Frontal cortex (tissue), 4 donors: Measurements from ENCODE around the gene VPS11. TPM values are rescaled to one million over a fixed set of nuclear protein-coding genes. Genes with fewer than 3 reads are reported as not detected.
A peak's percentile ranks its signal among the peaks of the same experiment; 100 is the strongest.
"Not testable (repeated sequence)": the region's sequence is repeated elsewhere in the genome, so short reads cannot be mapped to it uniquely, and the experiment has no call there.

Source experiments
- DNase-seq, 2 donors: peaks; one replicate each; pipeline ENCODE4 v3.0.0; 2012; ENCODE audit warnings: low spot score in 2 of 2
- FAIRE-seq: peaks from 2 replicates; lab custom pipeline; 2012; peaks lifted over from hg19 to GRCh38; lab: Jason Lieb, UNC
- total RNA-seq: library from RNA; depleted of rRNA; stranded (reverse); fragments of >200 nt; gene quantifications from one replicate; pipeline ENCODE4 v1.2.3, GENCODE V29; 2014
- donor health status: control.
- donor health status: control.
- donor health status: control.

VPS11 gene
- total RNA-seq, 1 donor from 2014 or later: 26.1 TPM

DNA sequence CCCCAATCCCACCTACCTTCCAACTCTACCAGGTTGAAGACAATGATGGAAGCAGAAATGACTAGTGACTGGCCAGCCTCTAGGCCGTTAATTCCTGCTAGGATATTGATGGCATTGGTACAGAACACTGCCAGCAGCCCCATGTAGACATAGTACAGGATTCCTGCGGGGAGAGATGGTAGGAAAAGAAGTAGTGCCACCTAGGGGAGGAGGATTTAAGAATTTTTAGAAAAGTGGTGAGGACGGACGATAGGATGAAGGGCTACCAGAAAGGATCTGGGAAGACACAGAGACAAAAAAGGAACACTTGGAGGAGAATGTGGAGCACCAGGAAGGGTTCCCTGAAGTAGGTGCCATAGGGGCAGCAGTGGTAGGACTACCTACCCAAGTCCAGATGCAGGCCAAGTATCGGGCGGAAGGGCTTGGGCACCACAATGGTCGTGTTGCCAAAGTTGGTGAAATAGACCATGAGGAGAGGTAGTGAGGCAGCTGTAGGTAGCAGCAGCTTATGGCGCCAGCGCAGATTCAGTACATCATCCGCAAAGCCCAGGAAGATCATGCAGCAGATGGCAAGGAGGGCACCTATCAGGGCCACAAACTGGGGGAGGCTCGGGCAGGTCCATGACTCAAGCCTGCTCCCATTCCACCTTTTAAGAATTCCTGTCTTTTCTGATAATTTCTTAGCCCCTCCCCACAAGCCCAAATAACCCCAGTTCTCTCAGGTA, 32.8 kb downstream of the VPS11 start:
- FAIRE-seq (no peak), DNase-seq (no peak)

DNA sequence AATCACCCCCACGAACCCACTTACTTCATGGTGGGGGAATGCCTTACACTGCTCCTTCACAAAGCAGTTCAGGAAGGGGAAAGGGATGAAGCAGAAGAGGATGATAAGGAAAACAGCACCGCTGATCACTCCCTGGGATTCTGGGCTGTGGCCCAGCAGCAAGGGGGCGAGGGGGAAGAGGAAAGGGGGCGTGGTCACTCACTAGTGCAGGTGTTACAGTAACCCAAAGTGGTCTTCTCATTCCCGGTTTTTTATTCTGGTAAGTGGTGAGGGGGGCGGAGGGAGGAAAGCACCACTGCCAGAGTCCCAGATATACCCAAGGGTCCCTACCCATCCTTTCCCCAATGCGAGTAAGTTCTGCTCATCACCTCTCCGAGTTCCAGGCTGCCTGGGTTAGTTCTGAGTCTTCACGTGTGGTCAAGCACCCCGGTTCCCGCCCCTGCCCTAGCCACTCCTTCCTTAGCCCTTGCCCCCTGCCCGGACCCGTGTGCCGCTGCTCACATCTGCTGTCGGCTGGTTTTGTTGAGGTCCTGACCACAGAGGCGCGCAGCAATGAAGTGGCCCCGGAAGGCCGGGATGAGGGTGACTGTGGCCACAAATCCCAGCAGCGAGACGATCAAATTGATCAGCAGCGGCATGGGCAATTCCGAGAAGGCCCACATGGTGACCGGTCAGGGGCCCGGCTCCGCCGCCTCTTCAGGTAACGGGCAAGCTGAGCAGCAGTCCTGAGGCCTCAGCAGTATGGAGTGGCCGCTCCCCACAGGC, 33.6 kb downstream of the VPS11 start:
- DNase-seq (no peak), FAIRE-seq (no peak)

DNA sequence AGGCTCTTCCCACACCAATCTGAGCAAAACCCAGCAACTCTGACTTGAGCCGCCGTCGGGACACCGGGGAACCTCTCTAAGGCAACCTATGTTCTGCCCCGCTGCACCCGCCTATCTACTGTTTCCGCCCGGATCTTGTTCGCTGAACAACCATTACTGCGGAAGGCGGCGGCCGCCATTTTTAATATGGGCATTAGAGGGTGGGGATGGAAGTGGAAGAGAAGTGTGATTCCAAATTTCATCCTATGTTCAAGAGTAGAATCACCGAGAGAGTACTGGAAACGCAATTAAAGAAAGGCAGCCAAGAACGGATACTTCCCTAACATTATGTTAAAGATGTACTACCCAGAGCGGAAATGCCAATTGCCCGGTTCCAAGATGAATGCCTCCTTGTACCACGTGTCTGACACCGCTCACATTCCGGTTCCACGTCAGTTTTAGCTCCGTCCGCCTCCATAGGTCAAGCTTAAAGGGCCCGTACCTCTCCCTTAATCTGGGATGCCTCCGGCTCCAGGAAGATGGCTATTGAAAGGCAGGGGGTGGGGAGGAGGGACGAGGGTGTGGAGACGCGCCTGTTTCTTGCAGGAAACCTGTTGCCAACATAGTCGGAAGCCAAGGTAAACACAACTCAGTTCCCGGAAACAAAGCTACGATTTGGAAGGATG, 34.3 kb downstream of the VPS11 start, which contains the start of gene DPAGT1:
Gene DPAGT1, minus strand, starts transcription at position 95 of the 665 bp plus-strand sequence. CDS start 198 bp downstream, outside the sequence.
- DNase-seq: peak; percentile 80 to 83
- no peak for FAIRE-seq

DNA sequence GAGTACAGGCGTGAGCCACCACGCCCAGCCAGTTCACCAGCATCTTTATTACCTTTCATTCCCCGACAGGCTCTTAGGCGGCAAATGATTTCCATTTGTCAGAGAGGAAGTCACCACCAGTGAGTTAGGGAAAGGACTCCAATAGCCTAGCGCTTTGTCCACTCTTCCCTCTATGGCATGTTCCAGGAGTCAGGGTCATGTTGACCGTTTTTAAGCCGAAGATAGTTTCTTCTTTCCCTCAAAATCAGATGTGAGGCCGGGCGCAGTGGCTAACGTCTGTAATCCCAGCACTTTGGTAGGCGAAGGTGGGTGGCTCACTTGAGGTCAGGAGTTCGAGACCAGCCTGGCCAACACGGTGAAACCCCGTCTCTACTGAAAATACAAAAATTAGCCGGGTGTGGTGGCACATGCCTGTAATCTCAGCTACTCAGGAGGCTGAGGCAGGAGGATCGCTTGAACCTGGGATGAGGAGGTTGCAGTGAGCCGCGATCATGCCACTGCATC, 35.6 kb downstream of the VPS11 start:
- DNase-seq, FAIRE-seq: not testable (repeated sequence)

DNA sequence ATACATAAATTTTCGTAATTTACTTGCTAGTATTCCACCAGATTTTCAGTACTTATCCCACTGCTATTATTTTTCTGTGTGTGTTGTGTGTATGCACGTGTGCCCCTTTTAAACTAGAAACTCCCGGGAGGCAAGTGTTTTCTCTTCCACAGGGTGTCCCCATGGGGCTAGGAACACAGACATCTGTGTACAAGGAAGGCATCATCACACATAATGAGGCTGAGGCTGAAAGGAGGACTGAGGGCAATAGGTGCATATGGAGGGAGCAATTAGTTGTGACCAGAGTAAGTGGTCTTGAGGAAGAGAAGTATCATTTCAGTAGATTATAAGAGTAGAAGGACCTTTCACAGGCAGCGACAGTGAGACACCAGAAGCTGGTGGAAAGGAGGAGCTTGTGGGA, 36.2 kb downstream of the VPS11 start:
- no peak for DNase-seq
- no peak for FAIRE-seq

DNA sequence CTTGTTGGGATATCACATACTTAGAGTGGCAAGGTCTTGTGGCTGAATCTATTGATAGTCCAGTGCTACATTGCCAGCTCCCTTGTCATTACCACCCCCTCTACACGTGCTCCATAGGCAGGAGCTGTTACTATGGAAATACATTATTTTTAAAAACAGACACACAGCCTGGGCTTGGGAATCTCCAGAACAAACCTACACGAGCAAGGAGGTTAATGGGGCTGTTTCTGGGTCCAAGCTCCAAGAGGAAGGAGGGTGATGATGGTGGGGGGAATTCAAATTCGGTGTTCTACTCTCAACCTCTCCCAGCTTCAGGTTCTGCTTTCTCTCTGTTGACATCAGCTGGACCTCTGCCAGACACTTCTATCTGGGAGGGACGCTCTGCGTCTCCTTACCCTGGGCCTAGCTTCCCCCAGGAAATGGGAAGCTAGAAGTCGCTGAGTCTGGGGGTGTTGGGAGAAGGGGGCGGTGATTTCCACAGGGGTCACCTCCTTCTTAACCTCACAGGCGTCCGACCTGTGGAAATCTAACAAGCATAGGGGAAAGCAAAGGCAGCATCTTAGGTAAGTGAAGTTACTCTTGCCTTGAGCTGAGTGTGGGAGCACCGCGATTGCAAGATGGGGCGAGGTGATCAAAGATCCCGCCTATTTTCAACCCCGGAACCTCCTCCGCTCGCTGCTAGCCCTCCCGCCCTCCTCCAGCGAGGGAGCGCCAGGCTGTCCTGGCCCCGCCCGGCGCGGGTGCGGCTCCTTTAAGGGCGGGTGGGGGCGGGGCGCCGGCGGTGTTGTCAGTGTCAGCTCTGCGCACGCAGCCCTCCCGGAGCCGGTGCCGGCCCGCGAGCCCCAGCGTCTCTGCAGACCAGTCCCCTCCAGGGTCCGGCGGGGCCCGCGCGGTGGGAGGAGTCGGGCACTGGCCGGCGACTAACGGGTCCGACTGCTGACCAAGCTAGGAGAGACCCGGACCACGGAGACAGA, 39.2 kb downstream of the VPS11 start, which contains the start of gene C2CD2L:
Gene C2CD2L, plus strand, starts transcription at position 781 of the 974 bp plus-strand sequence. CDS start 398 bp downstream, outside the sequence.
- peak; percentile 95 for DNase-seq
- no peak for FAIRE-seq

DNA sequence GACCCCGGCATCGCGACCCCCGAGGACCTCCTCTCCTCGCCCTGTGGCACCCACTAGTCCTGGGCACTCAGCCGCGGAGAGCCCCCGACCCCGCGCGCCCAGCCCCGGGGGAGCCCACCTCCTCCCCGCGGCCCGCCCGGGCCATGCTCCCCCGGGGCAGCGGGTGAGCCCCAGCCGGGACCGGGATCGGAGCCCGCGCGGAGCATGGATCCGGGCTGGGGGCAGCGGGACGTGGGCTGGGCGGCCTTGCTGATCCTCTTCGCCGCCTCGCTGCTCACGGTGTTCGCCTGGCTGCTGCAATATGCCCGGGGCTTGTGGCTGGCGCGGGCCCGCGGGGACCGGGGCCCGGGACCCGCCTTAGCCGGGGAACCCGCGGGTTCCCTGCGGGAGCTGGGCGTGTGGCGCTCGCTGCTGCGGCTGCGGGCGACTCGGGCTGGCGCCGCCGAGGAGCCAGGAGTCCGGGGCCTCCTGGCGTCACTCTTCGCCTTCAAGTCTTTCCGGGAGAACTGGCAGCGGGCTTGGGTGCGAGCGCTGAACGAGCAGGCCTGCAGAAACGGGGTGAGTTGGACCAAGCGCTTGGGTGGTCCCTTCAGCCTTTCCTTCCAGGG, 40.0 kb downstream of the VPS11 start:
- FAIRE-seq (no peak), DNase-seq (no peak)

DNA sequence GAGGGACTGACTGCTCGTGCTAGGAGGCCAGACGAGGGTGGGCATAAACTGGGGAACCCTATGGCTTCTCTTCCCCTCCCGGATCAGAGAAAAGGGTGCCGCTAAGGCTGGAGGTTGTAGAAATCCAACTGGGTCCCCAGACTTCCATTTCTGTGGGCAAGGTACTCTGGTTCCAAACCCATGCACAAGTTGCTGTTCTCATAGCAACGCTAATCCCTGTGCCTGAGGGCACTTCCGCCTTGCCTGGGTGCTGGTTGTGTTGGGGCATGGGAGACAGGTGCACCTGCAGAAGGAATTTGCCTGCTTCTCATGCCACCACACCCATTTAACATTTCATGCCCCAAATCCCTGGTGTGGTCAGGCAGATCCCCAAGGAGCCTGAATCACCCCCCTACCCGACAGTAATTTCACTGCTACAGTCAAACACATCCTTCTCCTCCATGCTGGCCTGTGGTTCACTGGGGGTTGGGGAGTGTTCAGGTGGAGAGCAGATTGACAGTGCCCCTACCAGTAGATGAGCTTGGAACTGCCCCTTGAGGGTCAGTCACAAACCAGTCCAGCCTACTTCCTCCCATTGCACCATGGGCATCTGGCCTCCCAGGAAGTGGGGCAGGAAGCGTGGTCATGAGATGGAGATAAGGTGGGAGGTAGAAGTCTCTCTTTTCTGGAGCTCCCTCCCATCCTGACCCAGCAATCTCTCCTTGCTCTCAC, 40.7 kb downstream of the VPS11 start:
- no peak for FAIRE-seq
- peak in 1 of 2 donors; percentile 37 for DNase-seq

DNA sequence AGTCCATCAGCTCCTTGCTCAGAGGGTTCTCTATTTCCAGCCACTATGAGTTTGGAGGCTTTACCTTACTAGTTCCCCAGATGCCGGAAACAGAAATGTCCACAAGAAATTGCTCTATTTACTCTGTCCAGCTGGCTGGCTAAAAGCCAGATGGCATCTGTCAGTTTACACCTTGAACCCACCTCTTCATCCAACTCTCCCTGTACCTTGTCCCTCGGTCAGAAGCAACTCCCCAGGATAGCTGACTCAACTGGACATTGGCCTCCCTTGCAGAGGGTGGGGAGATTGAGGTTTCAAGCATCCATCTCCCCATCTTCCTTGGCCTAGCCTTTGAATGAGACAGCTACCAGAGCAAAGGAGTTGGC, 41.2 kb downstream of the VPS11 start:
- FAIRE-seq: no peak
- DNase-seq: no peak

DNA sequence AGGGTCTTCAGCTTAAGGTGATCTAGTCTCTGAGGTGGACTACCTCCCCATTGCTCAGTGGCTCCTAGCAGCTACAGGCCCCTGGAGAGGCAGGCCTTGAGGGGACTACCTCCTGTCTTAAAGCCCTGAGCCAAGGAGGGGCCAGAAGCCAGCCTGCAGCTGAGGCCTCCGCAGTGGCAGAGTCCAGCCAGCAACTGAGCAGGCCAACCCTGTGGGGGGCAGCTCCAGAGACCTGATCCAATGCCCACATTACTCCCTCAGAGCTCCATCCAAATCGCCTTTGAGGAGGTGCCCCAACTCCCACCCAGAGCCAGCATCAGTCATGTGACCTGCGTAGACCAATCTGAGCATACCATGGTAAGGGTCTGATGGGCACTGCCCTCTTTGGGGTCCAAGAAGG, 42.2 kb downstream of the VPS11 start:
- DNase-seq (no peak), FAIRE-seq (no peak)

DNA sequence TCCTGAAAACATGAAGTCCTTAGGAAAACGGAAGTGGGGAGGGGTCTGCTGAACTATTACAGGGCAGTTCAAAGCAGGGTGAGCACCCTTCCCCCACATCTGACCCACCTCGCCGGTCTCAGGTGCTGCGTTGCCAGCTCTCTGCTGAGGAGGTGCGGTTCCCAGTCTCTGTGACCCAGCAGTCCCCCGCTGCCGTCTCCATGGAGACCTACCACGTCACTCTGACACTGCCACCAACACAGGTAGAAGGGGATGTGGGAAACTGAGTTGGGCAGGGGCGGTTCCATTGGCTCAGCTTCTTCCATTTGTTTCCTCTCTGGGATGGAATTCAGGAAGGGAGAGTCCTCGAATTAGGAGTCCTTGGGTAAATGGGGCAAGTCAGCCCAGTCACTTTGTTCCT, 42.8 kb downstream of the VPS11 start:
- FAIRE-seq: no peak
- DNase-seq: no peak

DNA sequence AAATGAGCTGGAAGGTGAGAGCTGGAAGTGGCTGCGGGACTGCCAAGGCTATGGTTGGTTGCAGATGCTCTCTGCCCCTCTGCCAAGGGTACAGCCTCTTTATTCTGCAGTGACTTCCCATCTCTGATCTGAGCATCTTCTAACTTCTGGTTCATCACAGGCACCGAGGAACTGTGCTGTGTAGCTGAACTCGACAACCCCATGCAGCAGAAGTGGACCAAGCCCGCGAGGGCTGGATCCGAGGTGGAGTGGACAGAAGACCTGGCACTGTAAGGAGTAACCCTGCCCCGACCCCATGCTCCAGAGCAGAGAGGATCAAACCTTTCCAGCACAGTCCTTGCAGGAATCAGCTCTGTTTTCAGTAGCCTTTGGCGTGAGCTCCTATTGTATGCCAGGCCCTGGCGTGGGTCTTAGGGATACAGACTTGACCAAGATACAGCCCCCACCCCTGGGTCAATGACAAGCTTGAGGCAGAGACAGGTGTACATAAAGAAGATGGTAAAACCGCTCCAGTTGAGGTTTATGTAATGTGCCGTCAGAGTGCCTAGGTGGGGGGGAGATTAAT, 43.8 kb downstream of the VPS11 start:
- DNase-seq: no peak
- FAIRE-seq: no peak

DNA sequence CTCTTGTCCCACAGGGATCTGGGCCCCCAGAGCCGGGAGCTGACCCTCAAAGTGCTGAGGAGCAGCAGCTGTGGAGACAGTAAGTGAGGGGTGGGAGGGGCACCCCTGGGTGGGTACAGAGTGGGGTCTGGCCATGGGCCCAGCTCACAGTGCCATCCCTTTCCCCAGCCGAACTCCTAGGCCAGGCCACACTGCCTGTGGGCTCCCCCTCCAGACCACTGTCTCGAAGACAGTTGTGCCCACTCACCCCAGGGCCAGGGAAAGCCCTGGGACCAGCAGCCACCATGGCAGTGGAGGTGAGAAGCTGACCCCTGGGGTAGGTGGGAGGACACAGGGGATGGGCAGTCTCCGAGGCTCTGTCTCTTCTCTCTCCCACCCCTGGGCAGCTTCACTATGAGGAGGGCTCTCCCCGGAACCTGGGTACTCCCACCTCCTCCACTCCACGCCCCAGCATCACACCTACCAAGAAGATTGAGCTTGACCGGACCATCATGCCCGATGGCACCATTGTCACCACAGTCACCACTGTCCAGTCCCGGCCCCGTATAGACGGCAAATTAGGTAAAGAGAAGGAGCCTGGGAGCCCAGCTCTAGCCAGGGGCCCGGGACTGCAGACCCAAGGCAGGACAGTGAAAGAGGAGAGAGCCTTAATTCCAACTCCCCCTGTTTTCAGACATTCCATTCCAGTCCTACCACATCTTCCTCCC, 44.8 kb downstream of the VPS11 start:
- FAIRE-seq (no peak), DNase-seq (no peak)

DNA sequence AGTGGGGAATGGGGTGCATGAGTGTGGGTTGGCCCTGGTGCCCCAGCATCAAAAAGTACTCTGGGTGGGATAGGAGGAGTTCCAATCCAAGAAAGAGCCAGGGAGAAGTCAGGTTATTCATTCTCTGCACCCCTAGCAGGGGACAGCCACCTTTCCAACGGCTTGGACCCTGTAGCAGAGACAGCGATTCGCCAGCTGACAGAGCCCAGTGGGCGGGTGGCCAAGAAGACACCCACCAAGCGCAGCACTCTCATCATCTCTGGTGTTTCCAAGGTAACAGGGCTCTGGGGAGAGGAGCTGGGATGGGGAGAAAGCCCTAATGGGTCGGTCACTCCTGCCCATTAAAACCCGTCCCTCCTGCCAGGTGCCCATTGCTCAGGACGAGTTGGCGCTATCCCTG, 46.1 kb downstream of the VPS11 start:
- FAIRE-seq (no peak), DNase-seq (no peak)

DNA sequence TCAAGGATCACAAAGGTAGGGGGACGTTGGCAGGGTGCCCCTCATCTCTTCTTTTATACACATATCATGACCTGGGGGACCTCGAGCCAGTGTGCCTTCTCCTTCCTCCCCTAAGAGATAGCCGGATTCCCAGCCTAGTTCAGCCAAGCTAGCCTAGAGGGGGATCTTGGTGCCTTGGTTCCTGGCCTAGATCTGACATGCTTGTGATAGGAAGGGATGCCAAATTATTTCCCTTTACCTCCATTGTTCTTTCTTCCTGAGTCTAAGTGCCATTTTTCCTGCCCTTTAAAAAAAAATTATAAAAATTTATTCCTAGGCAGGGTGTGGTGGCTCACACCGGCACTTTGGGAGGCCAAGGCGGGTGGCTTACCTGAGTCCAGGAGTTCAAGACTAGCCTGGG, 46.7 kb downstream of the VPS11 start:
- no peak for FAIRE-seq

DNA sequence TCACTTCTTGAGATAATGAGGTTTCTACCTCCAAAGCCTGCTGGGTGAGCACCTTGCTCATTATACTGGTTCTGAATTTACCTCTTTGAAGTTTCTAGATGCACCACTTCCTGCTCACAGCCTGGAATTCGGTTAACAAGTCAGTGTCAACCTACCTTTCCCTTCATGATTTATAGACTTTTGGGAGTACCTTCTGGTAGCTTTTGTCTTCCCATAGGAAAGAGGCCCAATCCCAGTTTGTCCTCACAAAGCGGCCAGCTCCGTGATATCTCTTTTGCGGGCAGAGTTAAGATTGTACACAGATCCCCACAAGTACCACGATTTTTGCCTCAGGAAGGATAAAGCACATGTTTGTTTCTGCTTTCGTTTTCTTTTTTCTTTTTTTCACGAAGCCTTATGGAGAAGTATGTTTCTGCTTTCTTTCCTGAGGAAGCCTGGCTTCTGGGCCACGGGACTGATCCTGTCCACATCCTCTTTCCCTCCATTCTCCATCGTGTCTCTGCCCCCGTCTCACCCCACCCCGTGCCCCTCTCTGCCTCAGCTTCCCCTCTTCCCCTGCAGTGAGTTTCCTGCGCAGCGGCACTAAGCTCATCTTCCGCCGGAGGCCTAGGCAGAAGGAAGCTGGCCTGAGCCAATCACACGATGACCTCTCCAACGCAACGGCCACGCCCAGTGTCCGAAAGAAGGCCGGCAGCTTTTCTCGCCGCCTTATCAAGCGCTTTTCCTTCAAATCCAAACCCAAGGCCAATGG, 48.0 kb downstream of the VPS11 start:
- DNase-seq (no peak), FAIRE-seq (no peak)

More for the DNA sequence above, 46.7 kb downstream of the VPS11 start:
- no peak for DNase-seq

DNA sequence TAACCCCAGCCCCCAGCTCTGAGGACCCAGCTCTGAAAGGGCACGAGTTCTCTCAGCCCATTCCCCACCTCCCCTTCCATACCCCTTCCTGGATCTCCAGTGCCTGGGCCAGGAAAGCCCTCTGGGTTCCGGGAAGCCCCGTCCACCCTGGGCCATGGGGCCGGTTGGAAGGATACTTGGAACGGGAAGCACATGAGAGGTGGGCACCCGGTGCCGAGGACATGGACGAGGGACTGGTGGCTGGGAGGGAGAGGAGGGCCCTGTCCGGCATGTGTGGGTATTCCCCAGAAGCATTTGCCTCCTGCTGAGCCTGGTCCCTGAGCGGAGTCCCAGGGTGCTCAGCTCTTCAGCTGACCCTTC, 48.6 kb downstream of the VPS11 start:
- DNase-seq: no peak
- FAIRE-seq: no peak
